KMS-11 (cell line): ENCODE data around the gene LCP1.

Source experiments
- H2AFZ ChIP-seq: fragments of 200-600 bp; sonication (generic); 2 replicates; pipeline ENCODE4 v1.6.1; 2016; ENCODE audit warnings: antibody characterized with exemption, mixed run types, low read depth
- H3K27ac ChIP-seq: fragments of 200-600 bp; sonication (generic); 2 replicates; pipeline ENCODE4 v1.6.1; 2016; ENCODE audit warnings: mild to moderate bottlenecking, mixed run types
- H3K27me3 ChIP-seq: fragments of 200-600 bp; sonication (generic); 2 replicates; pipeline ENCODE4 v1.6.1; 2017; ENCODE audit warnings: mild to moderate bottlenecking, low read depth, mixed run types, moderate library complexity; ENCODE audit not compliant: insufficient read depth
- H3K36me3 ChIP-seq: fragments of 200-600 bp; sonication (generic); 2 replicates; pipeline ENCODE4 v1.6.1; 2017; ENCODE audit warnings: mild to moderate bottlenecking, mixed run types; ENCODE audit not compliant: insufficient read depth
- H3K4me1 ChIP-seq: fragments of 200-600 bp; sonication (generic); 2 replicates; pipeline ENCODE4 v1.6.1; 2016; ENCODE audit warnings: mild to moderate bottlenecking, low read depth, mixed run types; ENCODE audit not compliant: poor library complexity, severe bottlenecking
- H3K4me2 ChIP-seq: fragments of 200-600 bp; sonication (generic); 2 replicates; pipeline ENCODE4 v1.7.0; 2016; ENCODE audit warnings: mild to moderate bottlenecking, mixed run types
- H3K4me3 ChIP-seq: fragments of 200-600 bp; sonication (generic); IDR thresholded peaks from 2 replicates; pipeline ENCODE4 v1.6.1; 2017; ENCODE audit warnings: low read depth, low read length, mixed read lengths; ENCODE audit not compliant: insufficient read depth
- H3K79me2 ChIP-seq: fragments of 200-600 bp; sonication (generic); 2 replicates; pipeline ENCODE4 v1.6.1; 2016; ENCODE audit warnings: low read depth, mixed run types; ENCODE audit not compliant: insufficient read depth
- H3K9ac ChIP-seq: fragments of 200-600 bp; sonication (generic); 2 replicates; pipeline ENCODE4 v1.6.1; 2016; ENCODE audit warnings: mild to moderate bottlenecking, mixed run types
- H4K20me1 ChIP-seq: fragments of 200-600 bp; sonication (generic); 2 replicates; pipeline ENCODE4 v1.6.1; 2016; ENCODE audit warnings: mild to moderate bottlenecking, mixed run types; ENCODE audit not compliant: insufficient read depth
- TF ChIP-seq, protein P1 (sequence below): fragments of 200-600 bp; sonication (generic); conservative IDR thresholded peaks from 2 replicates; pipeline ENCODE4 v1.6.1; 2017; ENCODE audit warnings: low read depth, mild to moderate bottlenecking, antibody characterized with exemption, low read length, moderate library complexity, mixed read lengths

LCP1 gene

DNA sequence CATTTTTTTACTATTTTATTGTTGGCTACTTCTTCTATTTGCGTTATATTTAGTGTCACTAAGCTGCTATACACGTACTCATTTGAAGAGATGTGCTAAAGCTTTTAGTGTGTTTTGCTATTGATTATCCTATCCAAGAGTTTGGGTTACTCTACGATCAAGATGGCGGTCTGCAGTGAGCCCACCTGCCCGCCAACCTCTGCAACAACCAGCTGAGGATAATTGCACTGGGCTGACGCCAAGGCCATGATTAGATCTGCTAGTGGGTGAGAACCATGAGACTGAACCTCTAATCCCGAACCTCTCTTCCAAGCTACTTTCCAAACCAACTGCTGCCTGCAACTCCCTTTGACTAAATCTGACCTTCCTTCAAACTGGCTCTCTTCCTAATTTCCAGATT lies 78.9 kb downstream of the LCP1 start:
- Histone ChIP-seq H3K27ac (no peak overlapping the region), H3K27me3 (no peaks in the 10 kb centered on the region), H3K79me2 (no peaks in the 10 kb centered on the region), H3K9ac (no peak overlapping the region), H3K4me1 (peaks cover 11% of the 10 kb centered on the region), H3K36me3 (no peaks in the 10 kb centered on the region), H3K4me2 (no peak overlapping the region), H2AFZ (no peak overlapping the region), H4K20me1 (no peaks in the 10 kb centered on the region), H3K4me3 (no peak overlapping the region)
- TF ChIP-seq, protein P1, sequence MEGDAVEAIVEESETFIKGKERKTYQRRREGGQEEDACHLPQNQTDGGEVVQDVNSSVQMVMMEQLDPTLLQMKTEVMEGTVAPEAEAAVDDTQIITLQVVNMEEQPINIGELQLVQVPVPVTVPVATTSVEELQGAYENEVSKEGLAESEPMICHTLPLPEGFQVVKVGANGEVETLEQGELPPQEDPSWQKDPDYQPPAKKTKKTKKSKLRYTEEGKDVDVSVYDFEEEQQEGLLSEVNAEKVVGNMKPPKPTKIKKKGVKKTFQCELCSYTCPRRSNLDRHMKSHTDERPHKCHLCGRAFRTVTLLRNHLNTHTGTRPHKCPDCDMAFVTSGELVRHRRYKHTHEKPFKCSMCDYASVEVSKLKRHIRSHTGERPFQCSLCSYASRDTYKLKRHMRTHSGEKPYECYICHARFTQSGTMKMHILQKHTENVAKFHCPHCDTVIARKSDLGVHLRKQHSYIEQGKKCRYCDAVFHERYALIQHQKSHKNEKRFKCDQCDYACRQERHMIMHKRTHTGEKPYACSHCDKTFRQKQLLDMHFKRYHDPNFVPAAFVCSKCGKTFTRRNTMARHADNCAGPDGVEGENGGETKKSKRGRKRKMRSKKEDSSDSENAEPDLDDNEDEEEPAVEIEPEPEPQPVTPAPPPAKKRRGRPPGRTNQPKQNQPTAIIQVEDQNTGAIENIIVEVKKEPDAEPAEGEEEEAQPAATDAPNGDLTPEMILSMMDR: no peak

GRCh38 chr13:46102255-46102605 lies 79.7 kb downstream of the LCP1 start:
- no peaks in the 10 kb centered on the region for H3K27me3 ChIP-seq
- no peaks in the 10 kb centered on the region for H4K20me1 ChIP-seq
- no peak overlapping the region for H3K4me2 ChIP-seq
- no peaks in the 10 kb centered on the region for H3K79me2 ChIP-seq
- TF ChIP-seq, protein P1: no peak
- H3K36me3 ChIP-seq: no peaks in the 10 kb centered on the region
- H3K4me3 ChIP-seq: no peak overlapping the region
- H3K4me1 ChIP-seq: peaks cover 11% of the 10 kb centered on the region
- no peak overlapping the region for H3K9ac ChIP-seq
- H2AFZ ChIP-seq: no peak overlapping the region
- no peak overlapping the region for H3K27ac ChIP-seq

DNA sequence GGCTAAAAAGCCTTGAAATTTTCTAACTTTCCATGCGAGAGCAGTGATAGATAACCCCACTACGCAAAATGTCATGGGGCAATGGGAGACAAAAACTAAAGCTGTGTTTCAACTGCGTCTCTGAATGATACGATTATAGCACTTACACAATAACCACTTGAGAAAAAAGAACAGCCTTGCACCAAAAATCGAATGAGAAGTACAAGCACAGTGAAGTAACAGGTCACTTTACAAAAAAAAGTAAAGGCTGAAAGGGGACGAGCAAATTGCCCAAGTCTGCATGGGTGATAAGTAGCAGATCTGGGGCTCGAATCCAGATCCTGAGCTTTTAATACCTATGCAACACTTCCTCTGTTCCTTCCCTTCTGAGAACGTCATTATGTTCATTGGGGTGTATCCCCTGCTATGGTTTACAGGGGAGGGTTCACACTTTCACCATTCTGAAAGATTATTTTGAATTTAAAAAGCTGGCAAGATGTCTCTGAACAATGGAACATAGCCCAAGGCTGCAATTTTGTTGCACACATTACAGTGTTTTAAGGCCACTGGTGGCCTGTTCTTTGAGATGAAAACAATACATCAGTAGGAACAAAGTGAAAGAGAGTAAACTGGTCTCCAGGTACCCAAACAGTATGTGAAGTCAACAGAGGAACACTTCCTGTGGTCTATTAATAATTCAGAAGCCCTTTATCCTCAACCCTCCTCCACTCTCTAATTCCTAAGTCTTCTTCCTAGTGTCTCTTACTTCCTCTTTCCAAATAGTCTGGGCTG lies 80.3 kb downstream of the LCP1 start:
- Histone ChIP-seq H3K36me3 (no peaks in the 10 kb centered on the region), H3K27ac (no peak overlapping the region), H3K4me3 (no peak overlapping the region), H3K79me2 (no peaks in the 10 kb centered on the region), H3K27me3 (no peaks in the 10 kb centered on the region), H3K9ac (no peak overlapping the region), H3K4me1 (peaks cover 11% of the 10 kb centered on the region), H4K20me1 (no peaks in the 10 kb centered on the region), H2AFZ (no peak overlapping the region), H3K4me2 (no peak overlapping the region)
- TF ChIP-seq, protein P1: no peak

DNA sequence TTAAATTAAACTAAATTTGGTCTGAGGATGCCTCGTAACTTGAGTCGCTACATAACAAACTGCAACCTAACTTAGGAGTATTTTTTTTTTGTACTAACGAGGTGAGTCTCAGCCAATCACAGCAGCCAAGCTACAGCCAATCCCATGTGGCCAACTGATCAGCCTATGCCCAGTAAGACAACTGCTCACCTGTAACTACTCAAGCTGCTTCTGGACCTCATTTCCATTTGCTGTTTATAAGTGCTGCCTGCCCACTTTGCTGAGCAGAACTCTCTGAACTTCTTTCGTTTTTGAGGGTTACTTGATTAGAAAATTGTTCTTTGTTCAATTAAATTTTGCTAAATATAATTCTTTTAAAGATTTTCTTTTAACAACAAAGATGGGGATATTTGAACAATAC lies 81.0 kb downstream of the LCP1 start:
- Histone ChIP-seq H3K4me2 (no peak overlapping the region), H3K27ac (no peak overlapping the region), H3K4me1 (peaks cover 11% of the 10 kb centered on the region), H3K79me2 (no peaks in the 10 kb centered on the region), H4K20me1 (no peaks in the 10 kb centered on the region), H3K27me3 (no peaks in the 10 kb centered on the region), H2AFZ (no peak overlapping the region), H3K4me3 (no peak overlapping the region), H3K9ac (no peak overlapping the region), H3K36me3 (no peaks in the 10 kb centered on the region)
- TF ChIP-seq, protein P1: no peak
